Ureter (tissue), 1 donor: ENCODE measurements around the gene DROSHA. TPM values are rescaled to one million over a fixed set of nuclear protein-coding genes. Genes with fewer than 3 reads are reported as not detected.

Source experiments
- DNase-seq: peaks from one replicate; pipeline ENCODE4 v3.0.0-alpha.2; 2020; ENCODE audit warnings: low spot score
- total RNA-seq: library from RNA; stranded (reverse); gene quantifications from one replicate; pipeline ENCODE4 v1.2.4, GENCODE V29; 2023
- donor health status: DM: yes; HTN: yes; CAD: no.

DROSHA gene
- total RNA-seq, 1 donor from 2014 or later: 77.7 TPM

- no peak for DNase-seq
Observed at GRCh38 chr5:31523041-31523440, 8.9 kb downstream of the DROSHA start.

GRCh38 chr5:31516802-31517201 is 15.1 kb downstream of the DROSHA start:
- no peak for DNase-seq

GRCh38 chr5:31511305-31511704 is 20.6 kb downstream of the DROSHA start:
- DNase-seq: no peak

GRCh38 chr5:31504529-31504928 is 27.4 kb downstream of the DROSHA start:
- no peak for DNase-seq

GRCh38 chr5:31502506-31502905 is 29.4 kb downstream of the DROSHA start:
- DNase-seq: no peak

- DNase-seq: no peak
Observed at GRCh38 chr5:31500256-31500655, 31.6 kb downstream of the DROSHA start.

- DNase-seq: no peak
Observed at GRCh38 chr5:31496891-31497290, 35.0 kb downstream of the DROSHA start.

GRCh38 chr5:31496301-31496700 is 35.6 kb downstream of the DROSHA start:
- DNase-seq: no peak

- DNase-seq: no peak
Observed at GRCh38 chr5:31495336-31495735, 36.6 kb downstream of the DROSHA start.

GRCh38 chr5:31492869-31493268 is 39.0 kb downstream of the DROSHA start:
- no peak for DNase-seq

- DNase-seq: no peak
Observed at GRCh38 chr5:31487506-31487905, 44.4 kb downstream of the DROSHA start.

GRCh38 chr5:31486441-31486840 is 45.5 kb downstream of the DROSHA start:
- DNase-seq: no peak

- DNase-seq: no peak
Observed at GRCh38 chr5:31485376-31486207, 46.3 kb downstream of the DROSHA start.

- no peak for DNase-seq
Observed at GRCh38 chr5:31481531-31482165, 50.2 kb downstream of the DROSHA start.

- DNase-seq: no peak
Observed at GRCh38 chr5:31479706-31480105, 52.2 kb downstream of the DROSHA start.

GRCh38 chr5:31478901-31479300 is 53.0 kb downstream of the DROSHA start:
- DNase-seq: no peak

- no peak for DNase-seq
Observed at GRCh38 chr5:31477971-31478370, 53.9 kb downstream of the DROSHA start.

- DNase-seq: no peak
Observed at GRCh38 chr5:31477516-31477915, 54.4 kb downstream of the DROSHA start.

GRCh38 chr5:31476738-31477141 is 55.2 kb downstream of the DROSHA start:
- no peak for DNase-seq

- DNase-seq: no peak
Observed at GRCh38 chr5:31471916-31472315, 60.0 kb downstream of the DROSHA start.

- no peak for DNase-seq
Observed at GRCh38 chr5:31471040-31471439, 60.9 kb downstream of the DROSHA start.

GRCh38 chr5:31470608-31471007 is 61.3 kb downstream of the DROSHA start:
- peak; percentile 46 for DNase-seq

- DNase-seq: no peak
Observed at GRCh38 chr5:31469886-31470285, 62.0 kb downstream of the DROSHA start.
